Heart right ventricle (tissue), 16 donors: ENCODE results near the gene GKN2. TPM values are rescaled to one million over a fixed set of nuclear protein-coding genes. Genes with fewer than 3 reads are reported as not detected.
"Not testable (repeated sequence)": the region's sequence is repeated elsewhere in the genome, so short reads cannot be mapped to it uniquely, and the experiment has no call there.

Experiments
- ATAC-seq, 8 donors: fragments of 200-7000 bp; cut with Tn5 transposase; one replicate each; pipeline ENCODE4 v1.9.1; 2020; ENCODE audit warnings: mild to moderate bottlenecking in 8 of 8, moderate library complexity in 8 of 8, moderate number of reproducible peaks in 1 of 8
- DNase-seq, 2 donors: peaks; one replicate each; pipeline ENCODE4 v3.0.0-alpha.2; 2020
- H3K27ac ChIP-seq, 10 donors: fragments of 200-600 bp; sonication (generic) in 2 of 10; one replicate each; pipeline versions ENCODE4 v1.5.0 to v1.8.0; 2020 to 2022; ENCODE audit warnings: mild to moderate bottlenecking in 3 of 10
- H3K27me3 ChIP-seq, 7 donors: fragments of 200-600 bp; one replicate each; pipeline ENCODE4 v1.8.0; 2021 to 2022; ENCODE audit warnings: mild to moderate bottlenecking in 2 of 7
- H3K36me3 ChIP-seq, 9 donors: fragments of 200-600 bp; sonication (generic) in 1 of 9; one replicate each; pipeline versions ENCODE4 v1.5.0 to v1.8.0; 2020 to 2022; ENCODE audit warnings: mild to moderate bottlenecking in 2 of 9
- H3K4me1 ChIP-seq, 9 donors: fragments of 200-600 bp; sonication (generic) in 1 of 9; one replicate each; pipeline versions ENCODE4 v1.5.0 to v1.8.0; 2020 to 2022; ENCODE audit warnings: mild to moderate bottlenecking in 4 of 9
- H3K4me3 ChIP-seq, 10 donors: fragments of 200-600 bp; sonication (generic) in 2 of 10; one replicate each; pipeline versions ENCODE4 v1.5.0 to v1.8.0; 2020 to 2022; ENCODE audit warnings: mild to moderate bottlenecking in 7 of 10, moderate library complexity in 2 of 10
- H3K9me3 ChIP-seq, 11 donors: fragments of 200-600 bp in 10 of 11; sonication (generic) in 2 of 11; one replicate each; pipeline versions ENCODE4 v1.5.0 to v1.8.0; 2013 to 2022; ENCODE audit warnings: mild to moderate bottlenecking in 2 of 11, control low read depth in 1 of 11, moderate library complexity in 1 of 11
- CTCF ChIP-seq, 9 donors: fragments of 200-600 bp; sonication (generic) in 2 of 9; IDR thresholded peaks; one replicate each; pipeline versions ENCODE4 v1.5.0 to v1.8.0; 2021 to 2022; ENCODE audit warnings: antibody characterized with exemption in 9 of 9, mild to moderate bottlenecking in 5 of 9, moderate library complexity in 1 of 9
- WGBS, 2 donors: extraction: QIAGEN DNeasy Blood & Tissue Kit; methylation state at CpG; one replicate each; pipeline ENCODE4 v1.1.7; 2013; ENCODE audit warnings: inconsistent platforms in 1 of 2; 5-methylcytosine and 5-hydroxymethylcytosine counted together
- intact Hi-C, 10 donors: fragments of 100-400 bp; cut with DNase I; formaldehyde crosslinking; loops; one replicate each; pipeline versions ENCODE4 v1.11.1 to v1.14.2; 2022
- polyA plus RNA-seq, 2 donors: library from polyadenylated mRNA; stranded (reverse); fragments of 200-250 nt; gene quantifications; one replicate each; pipeline ENCODE4 v1.2.3, GENCODE V29; 2013
- total RNA-seq, 10 donors: library from RNA; stranded (reverse); fragmentation: NEBNext Ultra II Directional in 3 of 10; extraction: Animal tissue kit (Norgen Biotek cat#: 25700) in 3 of 10; gene quantifications; one replicate each; pipeline versions ENCODE4 v1.2.1 to v1.2.4, GENCODE V29; 2021 to 2023
- donor health status: Arrhythmogenic right ventricular cardiomyopathy.
- donor health status: ischemic (EF 13 %, LVEDD 7.1; RV severe dilation, severe dysfunction).
- donor health status: healthy with polysubstance abuse.
- donor health status: DM: no; HTN: yes; CAD: no.
- donor health status: DM: no; HTN: no; CAD: no.
- donor health status: ischemic (EF 25% LVEDD 6.9; RV normal size, moderate dysfunction).
- donor health status: ischemic (EF 25% LVEDD 5.7; RV mildly dilated, moderate dysfunction).
- donor health status: healthy.
- donor health status: DM: yes; HTN: yes; CAD: no.
- donor health status: Ischemic cardiomyopathy.
- donor health status: ischemic (EF 35%, LVEDD 5.7; RV mildly dilated, moderate dysfunction).
- donor health status: nonischemic (EF 11% LVEDD 7.7; RV severe dilation, severe dysfunction).
- donor health status: DM: yes; HTN: yes; CAD: no.
- donor health status: PGD.
- donor health status: ischemic (EF 29% LVEDD 5.4; RV normal size, mild dysfunction).
- donor health status: nonischemic (EF 23%, LVEDD 6.1; RV moderate dilation, normal function).

GKN2 gene
- total and polyA plus RNA-seq, 12 donors, result not detected

GRCh38 chr2:68964282-68964681, 11.6 kb upstream of the GKN2 start:
- Histone ChIP-seq H3K27me3 (no peaks in the 10 kb centered on the region), H3K9me3 (no peaks in the 10 kb centered on the region), H3K4me3 (no peak overlapping the region), H3K4me1 (no peaks in the 10 kb centered on the region), H3K36me3 (no peaks in the 10 kb centered on the region), H3K27ac (no peak overlapping the region)
- intact Hi-C loops, result no loop called here
- DNase-seq (no peak), ATAC-seq (no peak)
- TF ChIP-seq CTCF (IDR thresholded peaks at IDR 0.05), result no peak

GRCh38 chr2:68961380-68961779, 8.7 kb upstream of the GKN2 start:
- intact Hi-C loops, result no loop called here
- H3K4me1 ChIP-seq, result no peaks in the 10 kb centered on the region
- no peak for TF ChIP-seq CTCF (IDR thresholded peaks at IDR 0.05)
- DNase-seq (no peak), ATAC-seq (no peak)
- no peaks in the 10 kb centered on the region for H3K36me3 ChIP-seq
- H3K27ac ChIP-seq, result no peak overlapping the region
- WGBS, 2 donors, result 94 to 96% methylated on average over 4 of the region's 4 CpGs
- no peak overlapping the region for H3K4me3 ChIP-seq
- no peaks in the 10 kb centered on the region for H3K27me3 ChIP-seq
- H3K9me3 ChIP-seq, result no peaks in the 10 kb centered on the region

GRCh38 chr2:68959001-68959400, 6.3 kb upstream of the GKN2 start:
- Histone ChIP-seq H3K9me3 (peaks cover 0 to 4% (median 0%) of the 10 kb centered on the region in 11 donors), H3K4me1 (no peaks in the 10 kb centered on the region), H3K27ac (no peak overlapping the region), H3K4me3 (no peak overlapping the region), H3K27me3 (no peaks in the 10 kb centered on the region), H3K36me3 (no peaks in the 10 kb centered on the region)
- DNase-seq, result no peak
- ATAC-seq, result no peak
- TF ChIP-seq CTCF (IDR thresholded peaks at IDR 0.05), result no peak
- 91 to 100% methylated on average over 1 of the region's 1 CpG for WGBS, 2 donors
- intact Hi-C loops, result no loop called here

- H3K27me3 ChIP-seq, H3K27ac ChIP-seq, H3K4me3 ChIP-seq, H3K36me3 ChIP-seq, H3K9me3 ChIP-seq, intact Hi-C loops, ATAC-seq, DNase-seq, H3K4me1 ChIP-seq: not testable (repeated sequence)
- 97 to 99% methylated on average over 5 of the region's 5 CpGs for WGBS, 2 donors
Observed at GRCh38 chr2:68955432-68955831, 2.7 kb upstream of the GKN2 start.

GRCh38 chr2:68951899-68952298, 794 bp downstream of the GKN2 start:
- 79 to 81% methylated on average over 4 of the region's 4 CpGs for WGBS, 2 donors
- TF ChIP-seq CTCF (IDR thresholded peaks at IDR 0.05), result no peak
- Histone ChIP-seq H3K4me1 (peaks cover 0 to 7% (median 0%) of the 10 kb centered on the region in 9 donors), H3K27ac (no peak overlapping the region), H3K36me3 (no peaks in the 10 kb centered on the region), H3K27me3 (peaks cover 0 to 10% (median 0%) of the 10 kb centered on the region in 7 donors), H3K9me3 (peaks cover 0 to 4% (median 0%) of the 10 kb centered on the region in 11 donors), H3K4me3 (no peak overlapping the region)
- intact Hi-C loops, result no loop called here
- no peak for DNase-seq
- ATAC-seq, result no peak
